ENCODE data around the gene SMARCAL1.

DNA sequence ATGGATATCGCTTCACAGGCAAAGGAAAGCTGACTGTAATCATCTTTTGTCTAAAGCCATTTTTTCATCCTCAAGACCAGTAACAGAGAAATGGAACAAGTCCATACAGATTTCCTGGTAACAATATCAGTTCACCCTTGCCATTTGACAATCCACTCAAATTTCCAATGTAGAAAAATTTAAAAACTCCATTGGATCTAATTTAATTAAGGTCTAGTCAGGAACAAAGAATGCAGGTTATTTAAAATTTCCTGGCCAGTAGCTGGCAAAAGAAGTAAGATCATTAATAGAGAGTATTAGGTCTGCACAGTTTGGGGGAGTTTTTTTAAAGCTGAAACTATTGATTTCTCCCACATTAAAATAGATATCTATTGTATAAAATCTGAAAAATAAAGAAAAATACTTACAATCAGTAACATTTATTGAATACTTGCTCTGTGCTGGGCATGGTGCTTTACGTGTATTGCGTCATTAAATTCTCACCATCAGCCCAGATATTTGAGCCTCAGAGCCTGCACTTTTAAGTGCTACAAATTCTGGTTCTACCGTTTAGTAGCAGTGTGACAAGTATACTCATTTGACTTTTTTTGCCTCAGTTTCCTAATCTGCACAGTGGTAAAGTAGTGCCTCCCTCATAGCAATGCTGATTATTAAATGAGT is 41.8 kb downstream of the SMARCAL1 start:
- no peak for TF ChIP-seq CTCF (IDR thresholded peaks at IDR 0.05; ENCODE audit: poor library complexity)
- TF ChIP-seq EZH2phosphoT487 (IDR thresholded peaks at IDR 0.05; ENCODE audit: low read depth, severe bottlenecking, unreplicated experiment), result no peak

Measured in hepatocyte (in vitro differentiated cells).